HepG2 (cell line): ENCODE measurements around the gene ENC1. TPM values are rescaled to one million over a fixed set of nuclear protein-coding genes. Genes with fewer than 3 reads are reported as not detected.
A peak's percentile ranks its signal among the peaks of the same experiment; 100 is the strongest.

ENCODE experiments used
- BCL3 ChIP-seq: sonication (generic); formaldehyde crosslinking; IDR thresholded peaks from 2 replicates; pipeline ENCODE4 v1.5.1; 2020; ENCODE audit warnings: mild to moderate bottlenecking, missing genetic modification reagents, moderate library complexity
- HOXA3 ChIP-seq: sonication (generic); formaldehyde crosslinking; IDR thresholded peaks from 2 replicates; pipeline ENCODE4 v1.5.0; 2020; ENCODE audit warnings: missing genetic modification reagents
- KLF15 ChIP-seq: sonication (generic); formaldehyde crosslinking; IDR thresholded peaks from 2 replicates; pipeline ENCODE4 v1.8.1; 2023; ENCODE audit warnings: borderline replicate concordance, mild to moderate bottlenecking, inconsistent platforms, missing genetic modification reagents, mixed read lengths
- MXD1 ChIP-seq: sonication (generic); formaldehyde crosslinking; IDR thresholded peaks from 2 replicates; pipeline ENCODE4 v1.4.0; 2020; ENCODE audit warnings: mild to moderate bottlenecking, missing genetic modification reagents
- MXD4 ChIP-seq: IDR thresholded peaks from 2 replicates; pipeline ENCODE4 v1.6.1; 2016; ENCODE audit warnings: mild to moderate bottlenecking, missing biosample characterization, missing genetic modification reagents
- MZF1 ChIP-seq: sonication (generic); formaldehyde crosslinking; IDR thresholded peaks from 2 replicates; pipeline ENCODE4 v1.8.1; 2023; ENCODE audit warnings: mild to moderate bottlenecking, missing genetic modification reagents, borderline replicate concordance
- NCOA2 ChIP-seq: sonication (generic); formaldehyde crosslinking; IDR thresholded peaks from 2 replicates; pipeline ENCODE4 v1.8.0; 2022; ENCODE audit warnings: inconsistent platforms
- NFKBIZ ChIP-seq: IDR thresholded peaks from 2 replicates; pipeline ENCODE4 v1.6.1; 2018; ENCODE audit warnings: missing genetic modification reagents, missing compliant biosample characterization
- NONO ChIP-seq, 2 experiments: fragments of 450-650 bp in 1 of 2; sonication (generic) in 1 of 2; formaldehyde crosslinking in 1 of 2; IDR thresholded peaks in 1 of 2; conservative IDR thresholded peaks in 1 of 2; 2 replicates each; pipeline versions ENCODE4 v1.6.1 to v1.8.0; 2017 to 2022; ENCODE audit warnings: mild to moderate bottlenecking in 1 of 2, missing genetic modification reagents in 1 of 2, moderate library complexity in 1 of 2
- PHF8 ChIP-seq: sonication (generic); formaldehyde crosslinking; IDR thresholded peaks from 2 replicates; pipeline ENCODE4 v1.5.0; 2020; ENCODE audit warnings: missing genetic modification reagents
- POLR2G ChIP-seq: fragments of 200-400 bp; formaldehyde crosslinking; IDR thresholded peaks from 2 replicates; pipeline ENCODE4 v1.6.1; 2018; ENCODE audit warnings: mild to moderate bottlenecking, low read depth, low read length, moderate library complexity
- RBM22 ChIP-seq: fragments of 200-400 bp; formaldehyde crosslinking; optimal IDR thresholded peaks from 2 replicates; pipeline ENCODE3; 2017; ENCODE audit warnings: mild to moderate bottlenecking, low read length, moderate library complexity
- SKI ChIP-seq: fragments of 450-650 bp; IDR thresholded peaks from one replicate; pipeline ENCODE4 v1.6.1; 2018; ENCODE audit warnings: mild to moderate bottlenecking; ENCODE audit not compliant: partially characterized antibody
- SNAI1 ChIP-seq: sonication (generic); formaldehyde crosslinking; IDR thresholded peaks from 2 replicates; pipeline ENCODE4 v1.5.0; 2020; ENCODE audit warnings: mild to moderate bottlenecking, missing genetic modification reagents, borderline replicate concordance
- SP2 ChIP-seq: sonication (generic); formaldehyde crosslinking; IDR thresholded peaks from 2 replicates; pipeline ENCODE4 v1.5.1; 2020; ENCODE audit warnings: mild to moderate bottlenecking, missing genetic modification reagents
- SUZ12 ChIP-seq: fragments of 150-350 bp; IDR thresholded peaks from 2 replicates; pipeline ENCODE4 v1.6.1; 2014; ENCODE audit warnings: low read depth, low read length
- TAF1 ChIP-seq: sonication (generic); formaldehyde crosslinking; IDR thresholded peaks from 2 replicates; pipeline ENCODE4 v1.4.0; 2020; ENCODE audit warnings: missing genetic modification reagents
- TBX3 ChIP-seq: fragments of 450-650 bp; IDR thresholded peaks from 2 replicates; pipeline ENCODE4 v1.6.1; 2017; ENCODE audit warnings: antibody characterized with exemption, mild to moderate bottlenecking, inconsistent platforms, borderline replicate concordance
- THRA ChIP-seq: sonication (generic); formaldehyde crosslinking; IDR thresholded peaks from 2 replicates; pipeline ENCODE4 v1.4.0; 2020; ENCODE audit warnings: missing genetic modification reagents, borderline replicate concordance
- ZBTB20 ChIP-seq: sonication (generic); formaldehyde crosslinking; IDR thresholded peaks from 2 replicates; pipeline ENCODE4 v1.8.1; 2023; ENCODE audit warnings: missing genetic modification reagents, low read depth, mild to moderate bottlenecking, borderline replicate concordance
- ZNF207 ChIP-seq: fragments of 450-650 bp; IDR thresholded peaks from 2 replicates; pipeline ENCODE4 v1.6.1; 2016; ENCODE audit warnings: antibody characterized with exemption, borderline replicate concordance
- ZNF503 ChIP-seq: sonication (generic); formaldehyde crosslinking; IDR thresholded peaks from 2 replicates; pipeline ENCODE4 v1.4.0; 2020; ENCODE audit warnings: missing genetic modification reagents
- ZNF557 ChIP-seq: sonication (generic); formaldehyde crosslinking; IDR thresholded peaks from 2 replicates; pipeline ENCODE4 v1.4.0; 2020; ENCODE audit warnings: missing genetic modification reagents
- ZNF614 ChIP-seq: IDR thresholded peaks from 2 replicates; pipeline ENCODE4 v1.6.1; 2018; ENCODE audit warnings: missing biosample characterization, missing genetic modification reagents, inconsistent platforms, borderline replicate concordance
- ZNF768 ChIP-seq: sonication (generic); formaldehyde crosslinking; IDR thresholded peaks from 2 replicates; pipeline ENCODE4 v1.4.0; 2020; ENCODE audit warnings: missing genetic modification reagents
- ZNF891 ChIP-seq: sonication (generic); formaldehyde crosslinking; IDR thresholded peaks from 2 replicates; pipeline ENCODE4 v1.5.0; 2020; ENCODE audit warnings: mild to moderate bottlenecking, missing genetic modification reagents
- polyA plus RNA-seq, 8 experiments: library from polyadenylated mRNA; depleted of rRNA in 3 of 8; stranded (reverse) in 7 of 8; unstranded in 1 of 8; fragments of >200 nt; fragmentation: Illumina TruSeq in 4 of 8; extraction: Trizol in 4 of 8; gene quantifications; 2 replicates each; pipeline versions ENCODE4 v1.2.1 to v1.2.3, GENCODE V29; 2011 to 2016; ENCODE audit warnings: low read depth in 4 of 8, missing spikeins in 1 of 8, mixed read lengths in 1 of 8; ENCODE audit not compliant: insufficient read depth in 1 of 8
- total RNA-seq, 5 experiments: library from RNA; depleted of rRNA; stranded (reverse); fragments of >200 nt; fragmentation: Illumina TruSeq; extraction: Trizol; gene quantifications; 2 replicates each; pipeline ENCODE4 v1.2.3, GENCODE V29; 2016; ENCODE audit warnings: low read depth in 1 of 5

ENC1 gene
- total and polyA plus RNA-seq, 2 of the 13 experiments (the other 11 are each of a cell fraction or from before 2014, with no cell fraction given), result 63.8 to 64.4 TPM

GRCh38 chr5:74640450-74640953 is at the start of gene ENC1 (continued):
- 0 out of 2 replicates have a peak, but pooled peaks have one; percentile 11 for TF ChIP-seq ZNF503 (CRISPR knock-in tag)
- no peak for TF ChIP-seq ZNF207
- no peak; the same call in 1 of the 2 replicates for TF ChIP-seq ZNF891 (CRISPR knock-in tag)
- peak; percentile 62; the same call in 1 of the 2 replicates for TF ChIP-seq MXD1 (CRISPR knock-in tag)
- TF ChIP-seq ZNF557 (CRISPR knock-in tag), result peak; percentile 65; the same call in 1 of the 2 replicates
- peak; percentile 99 for TF ChIP-seq POLR2G
- peak; percentile 95 for TF ChIP-seq SKI
- TF ChIP-seq ZNF614 (CRISPR knock-in tag), result peak; percentile 78; the same call in 1 of the 2 replicates
- TF ChIP-seq TAF1 (CRISPR knock-in tag), result peak; percentile 99
- TF ChIP-seq NCOA2 (CRISPR knock-in tag), result 0 out of 2 replicates have a peak, but pooled peaks have one; percentile 64
- TF ChIP-seq HOXA3 (CRISPR knock-in tag), result peak; percentile 27; the same call in 1 of the 2 replicates
- TF ChIP-seq SUZ12, result no peak
- TF ChIP-seq SNAI1 (CRISPR knock-in tag), result no peak; the same call in 1 of the 2 replicates
- TF ChIP-seq BCL3, result peak; percentile 80; the same call in 1 of the 2 replicates
- no peak for TF ChIP-seq RBM22
- 0 out of 2 replicates have a peak, but pooled peaks have one; percentile 24 for TF ChIP-seq SP2 (CRISPR knock-in tag)
- TF ChIP-seq TBX3, result peak; percentile 10; the same call in 1 of the 2 replicates
- TF ChIP-seq ZNF768 (CRISPR knock-in tag), result peak; percentile 83
- TF ChIP-seq PHF8 (CRISPR knock-in tag), result peak; percentile 62
- no peak for TF ChIP-seq ZBTB20 (CRISPR knock-in tag)
- TF ChIP-seq NFKBIZ (CRISPR knock-in tag), result peak; percentile 88; the same call in 1 of the 2 replicates
- TF ChIP-seq THRA (CRISPR knock-in tag), result peak; percentile 81
- no peak for TF ChIP-seq MZF1 (CRISPR knock-in tag)
- 0 out of 2 replicates have a peak, but pooled peaks have one; percentile 15 for TF ChIP-seq KLF15 (CRISPR knock-in tag)
- peak; percentile 45; the same call in 1 of the 2 replicates for TF ChIP-seq MXD4 (CRISPR knock-in tag)
- TF ChIP-seq NONO (IDR thresholded peaks at IDR 0.05), result no peak
- TF ChIP-seq NONO (CRISPR knock-in tag; conservative IDR thresholded peaks at IDR 0.05), result peak; percentile 99
